Left forelimb (tissue), 1 donor: ENCODE measurements around the gene BCDIN3D.

Source experiments
- DNase-seq: peaks from one replicate; pipeline ENCODE4 v3.0.0-alpha.2; 2018; ENCODE audit warnings: low spot score

The BCDIN3D gene

GRCh38 chr12:49796606-49797448 lies 46.1 kb downstream of the BCDIN3D start:
- DNase-seq, result no peak

- no peak for DNase-seq
Observed at GRCh38 chr12:49796155-49796554, 46.8 kb downstream of the BCDIN3D start.

DNA sequence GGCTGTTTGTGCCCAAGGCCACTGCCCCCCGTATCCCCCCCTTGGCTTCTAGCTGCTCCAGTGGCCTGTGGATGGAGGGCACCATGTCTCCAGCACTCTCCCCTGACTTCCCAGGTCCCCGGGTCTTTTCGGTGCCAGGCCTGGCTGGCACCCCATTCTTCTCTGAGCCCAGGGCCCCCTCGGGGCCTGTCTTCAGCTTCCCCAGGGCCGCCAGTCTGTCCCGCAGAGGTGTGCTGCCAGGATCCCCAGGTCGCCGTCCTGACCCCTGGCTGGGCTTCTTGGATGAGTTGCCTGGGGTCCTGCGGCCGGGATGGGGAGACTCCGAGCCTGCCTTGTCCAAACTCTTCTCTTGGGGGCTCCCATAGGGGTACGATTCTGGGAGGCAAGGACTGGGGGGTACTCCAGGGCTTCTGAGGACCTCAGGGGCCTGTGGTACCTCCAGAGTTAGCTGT lies 47.2 kb downstream of the BCDIN3D start:
- DNase-seq, result no peak

DNA sequence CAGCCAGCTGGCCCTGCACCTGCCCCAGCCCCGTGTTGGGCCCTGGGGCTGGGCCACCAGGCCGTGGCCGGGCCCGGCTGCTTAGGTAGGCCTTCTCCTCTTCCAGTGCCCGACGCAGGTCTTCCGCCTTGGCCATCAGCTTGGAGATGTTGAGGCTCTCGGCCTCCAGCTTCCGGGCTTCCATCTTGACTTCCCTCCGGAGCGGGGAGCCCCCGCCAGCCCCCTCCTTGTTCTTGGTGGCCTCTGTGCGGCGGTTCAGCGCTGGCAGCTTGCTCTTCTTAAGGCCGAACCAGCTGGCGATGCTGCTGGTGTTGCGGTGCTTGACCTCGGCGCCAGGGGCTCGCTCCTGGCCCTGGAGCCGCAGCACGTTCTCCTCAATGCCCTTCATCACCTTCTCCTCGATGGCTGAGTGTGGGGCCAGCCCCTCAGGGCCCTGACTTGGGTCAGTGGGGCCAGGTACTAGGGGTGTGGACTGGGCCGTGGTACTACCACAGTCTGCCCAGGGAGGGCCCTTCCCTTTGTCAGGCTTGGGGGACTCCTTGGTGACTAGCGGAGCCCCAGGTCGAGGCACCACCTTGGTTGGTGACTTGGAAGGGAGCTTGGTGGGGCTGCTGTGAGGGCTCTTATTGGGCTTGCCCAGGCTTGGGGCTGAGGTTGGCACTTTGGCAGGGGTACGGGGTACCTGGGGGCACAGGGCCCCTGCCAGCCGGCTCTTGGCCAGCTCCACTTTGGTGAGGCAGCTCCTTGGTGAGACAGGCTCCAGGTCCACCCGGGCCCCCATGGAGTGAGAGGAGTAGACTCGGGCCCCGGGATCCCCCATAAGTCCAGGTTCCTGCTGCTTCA lies 47.9 kb downstream of the BCDIN3D start:
- DNase-seq, result no peak

DNA sequence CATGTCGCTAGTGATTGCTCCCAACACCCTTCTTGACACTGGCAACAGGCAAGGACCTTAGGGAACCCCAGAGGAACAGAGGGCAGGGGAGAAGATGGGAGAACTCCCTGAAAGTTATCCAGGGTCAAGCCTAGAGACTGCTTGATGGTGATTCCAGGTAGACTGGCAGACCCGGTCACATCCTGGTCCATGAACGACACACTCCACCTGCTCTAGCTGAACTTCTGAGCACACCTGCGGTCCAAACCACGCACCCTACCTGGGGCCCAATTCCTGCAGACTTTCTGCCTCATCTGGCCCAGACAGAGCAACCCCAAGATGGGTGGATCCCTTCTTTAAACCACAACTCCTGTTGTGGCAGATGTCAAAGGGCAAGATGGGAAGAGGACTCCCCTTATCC lies 48.9 kb downstream of the BCDIN3D start:
- DNase-seq, result no peak

DNA sequence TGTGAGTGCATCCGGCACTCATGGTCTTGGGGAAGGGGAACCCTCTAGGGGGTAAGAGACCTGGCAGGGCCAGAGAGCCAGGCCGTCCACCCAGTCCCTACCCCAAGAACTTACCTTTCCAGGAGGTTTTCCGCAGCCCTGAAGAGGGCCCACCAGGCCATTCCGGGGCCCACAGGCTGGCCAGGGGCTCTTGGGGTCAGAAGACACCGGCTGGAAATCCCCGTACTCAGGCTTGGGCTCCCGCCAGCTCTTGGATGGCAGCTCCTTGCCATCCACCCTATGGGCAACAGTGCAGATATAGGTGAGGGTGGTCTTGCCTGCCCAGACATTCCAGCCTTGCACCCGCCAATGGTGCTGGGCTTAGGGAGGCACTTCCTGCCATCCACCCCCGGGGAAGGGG lies 49.3 kb downstream of the BCDIN3D start:
- DNase-seq, result no peak

DNA sequence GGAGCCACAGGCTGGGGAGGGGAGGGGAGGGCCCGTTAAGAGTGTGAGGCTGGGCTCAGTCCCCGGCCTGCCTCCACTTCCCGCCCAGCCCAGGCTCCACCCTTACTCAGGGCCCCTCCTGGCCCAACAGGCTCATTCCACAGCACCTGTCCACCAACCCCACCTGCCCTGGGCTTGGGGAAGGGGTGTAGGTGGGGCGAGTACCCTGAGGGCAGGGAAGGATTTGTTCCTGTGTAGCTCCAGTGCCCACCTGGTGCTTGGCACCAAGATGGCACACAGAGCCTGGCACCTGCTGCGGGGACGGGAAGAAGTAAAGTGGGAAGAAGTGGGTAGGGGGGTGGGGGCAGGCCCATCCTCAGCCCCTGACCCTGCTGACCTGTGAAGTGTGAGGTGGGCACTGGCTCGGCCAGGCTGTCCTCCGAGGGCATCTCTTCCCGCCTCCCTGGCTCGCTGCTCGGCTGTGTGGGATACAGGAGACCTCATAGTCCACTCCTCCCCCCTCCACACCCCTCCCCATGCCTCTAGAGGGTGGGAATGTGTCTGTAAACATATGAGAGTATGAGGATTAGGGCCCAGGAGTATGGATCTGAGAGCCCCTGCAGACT lies 49.8 kb downstream of the BCDIN3D start:
- no peak for DNase-seq

DNA sequence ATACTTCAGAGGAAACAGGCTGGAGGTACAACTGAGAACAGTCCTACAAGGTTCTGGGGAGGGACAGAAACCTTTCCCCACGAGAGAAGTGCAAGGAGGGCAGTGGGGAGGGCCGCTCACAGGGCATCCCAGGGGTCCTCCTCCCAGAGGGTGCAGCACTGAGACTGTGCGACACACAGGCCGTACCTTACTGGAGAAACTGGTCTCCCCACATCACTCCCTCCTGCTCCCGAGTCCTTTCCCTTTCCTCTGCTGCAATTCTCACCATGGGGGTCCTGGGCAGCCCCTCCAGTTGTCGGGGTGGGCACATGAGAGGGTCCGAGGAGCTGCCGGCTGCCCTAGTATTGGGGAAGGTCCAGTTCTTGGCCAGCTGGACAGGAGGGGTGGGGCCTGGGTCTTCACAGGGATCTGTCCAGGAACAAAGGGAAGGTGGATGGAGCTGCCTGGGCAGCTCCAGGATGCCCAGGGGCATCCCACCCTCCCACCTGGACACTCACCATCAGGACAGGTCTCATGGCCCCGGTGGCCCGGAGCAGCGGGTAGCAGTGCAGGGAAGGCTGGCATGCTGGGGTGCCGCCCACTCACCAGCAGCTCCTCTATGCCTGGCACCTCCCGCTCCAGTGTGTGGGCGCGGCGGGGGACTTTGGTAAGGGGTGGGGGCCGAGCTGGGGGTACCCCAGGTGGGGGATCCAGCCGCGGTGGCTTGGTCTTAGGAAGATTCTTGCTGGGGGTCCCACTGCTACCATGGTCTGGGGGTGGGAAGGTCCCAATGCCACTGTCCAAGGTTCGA lies 50.5 kb downstream of the BCDIN3D start:
- no peak for DNase-seq

DNA sequence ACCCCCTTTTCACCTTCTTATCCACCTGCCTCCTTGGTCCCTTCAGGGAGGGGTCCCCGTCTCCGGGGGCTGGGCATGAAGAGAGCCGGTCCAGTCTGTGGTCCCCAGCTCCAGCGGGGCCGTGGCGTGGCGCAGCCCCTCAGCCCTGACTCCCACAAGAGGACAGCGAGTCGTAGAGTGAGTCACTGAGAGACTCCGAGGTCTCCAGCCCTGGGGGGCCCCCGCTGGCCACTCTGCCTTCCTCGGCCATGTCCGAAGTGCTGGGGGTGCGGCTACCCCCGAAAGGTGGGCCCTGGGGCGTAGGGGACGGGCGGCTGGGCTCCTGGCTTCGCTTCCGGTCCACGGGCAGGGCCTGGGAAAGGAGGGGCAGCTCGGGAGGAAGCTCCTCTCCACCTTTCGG lies 51.2 kb downstream of the BCDIN3D start:
- DNase-seq, result no peak

DNA sequence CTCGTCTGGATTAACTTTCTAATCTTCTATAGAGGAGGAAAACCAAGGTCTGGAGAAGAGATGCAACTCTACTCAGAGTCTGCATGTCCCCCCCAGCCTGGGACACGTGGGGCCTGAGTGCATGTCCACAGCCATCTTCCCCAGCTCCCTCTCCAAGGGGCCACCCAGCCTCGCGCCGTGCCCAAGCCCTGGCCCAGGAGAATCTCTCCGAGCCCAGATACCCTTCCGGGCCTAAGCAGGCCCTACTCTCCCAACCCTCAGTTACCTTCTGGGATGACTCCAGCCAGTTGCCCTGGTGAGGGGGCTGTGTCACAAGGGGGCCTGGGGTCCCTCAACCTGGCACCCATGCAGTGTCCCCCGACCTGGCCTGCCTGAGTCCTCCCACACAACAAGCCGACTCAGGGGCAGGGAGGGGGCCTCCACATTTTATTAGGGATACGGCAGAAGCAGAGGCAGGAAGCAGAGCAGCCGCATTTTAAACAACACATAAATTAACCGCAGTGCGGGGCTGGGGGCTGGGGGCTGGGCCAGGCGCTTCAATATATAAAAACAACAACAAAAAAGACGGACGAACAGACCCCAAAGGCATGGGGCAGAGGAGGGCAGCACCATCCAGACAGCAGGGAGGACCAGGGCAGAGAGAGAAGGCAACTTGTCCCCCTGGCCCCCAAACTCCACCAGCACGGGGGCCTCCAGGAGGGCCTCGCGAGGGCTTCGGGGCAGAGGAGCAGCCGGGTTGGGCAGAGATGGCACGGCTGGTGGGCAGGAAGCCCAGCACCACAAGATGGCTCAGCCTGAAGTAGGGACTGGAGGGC lies 52.0 kb downstream of the BCDIN3D start:
- DNase-seq, result no peak

DNA sequence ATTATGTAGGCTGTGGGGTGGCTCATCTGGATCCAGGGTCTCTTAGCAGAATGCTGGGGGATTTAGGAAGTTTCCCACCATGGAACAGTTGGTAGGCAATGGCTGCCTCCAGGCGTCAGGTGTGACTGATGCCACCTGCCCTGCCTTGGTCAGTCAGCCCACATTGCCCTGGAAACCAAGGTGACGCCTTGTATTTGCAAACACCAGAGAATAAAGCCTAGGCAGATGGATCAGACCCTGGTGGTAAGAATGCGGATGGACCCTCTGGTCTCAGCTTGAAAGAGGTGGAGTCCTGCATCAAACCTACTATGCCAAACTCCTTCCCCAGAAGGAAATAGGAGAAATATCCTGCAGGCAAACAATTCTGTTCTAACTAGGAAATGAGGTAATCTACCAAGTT lies 52.9 kb downstream of the BCDIN3D start:
- no peak for DNase-seq

DNA sequence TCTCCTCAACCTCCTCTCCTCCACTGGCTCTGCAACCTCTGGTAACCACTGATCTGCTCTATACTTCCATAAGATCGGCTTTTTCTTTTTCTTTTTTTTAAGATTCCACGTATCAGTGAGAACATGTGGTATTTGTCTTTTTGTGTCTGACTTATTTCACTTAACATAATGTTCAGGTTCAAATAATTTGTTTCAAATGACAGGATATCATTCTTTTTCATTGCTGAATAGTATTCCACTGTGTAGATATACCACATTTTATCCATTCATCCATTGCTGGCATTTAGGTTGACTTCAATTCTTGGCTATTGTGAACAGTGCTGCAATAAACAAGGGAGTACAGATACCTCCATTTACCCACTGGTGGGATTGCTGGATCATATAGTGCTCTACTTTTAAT lies 55.2 kb downstream of the BCDIN3D start:
- no peak for DNase-seq
